H1 (cell line): Measurements from ENCODE around the gene XPO5. TPM values are rescaled to one million over a fixed set of nuclear protein-coding genes. Genes with fewer than 3 reads are reported as not detected.

Experiments used
- CTCF ChIA-PET: fragments of 300-600 bp; sonication (Branson Sonifier 250); formaldehyde crosslinking; loops from one replicate; lab custom pipeline; 2021; ENCODE audit not compliant: partially characterized antibody; lab: Charles Lee
- POLR2A ChIA-PET: fragments of 300-600 bp; sonication (Branson Sonifier 250); formaldehyde crosslinking; loops from one replicate; lab custom pipeline; 2021; ENCODE audit warnings: inconsistent platforms; ENCODE audit not compliant: partially characterized antibody; lab: Charles Lee
- DNase-seq, 2 experiments: peaks; one replicate each; pipeline versions ENCODE4 v3.0.0 to v3.0.0-alpha.2; 2010 to 2022; ENCODE audit warnings: low spot score in 2 of 2, low read depth in 1 of 2, mixed read lengths in 1 of 2
- FAIRE-seq: peaks from 2 replicates; lab custom pipeline; 2011; peaks lifted over from hg19 to GRCh38; lab: Jason Lieb, UNC
- H2AFZ ChIP-seq: 2 replicates; pipeline ENCODE4 v1.8.1; 2012; ENCODE audit warnings: low read length, inconsistent platforms
- H2AK5ac ChIP-seq: 2 replicates; pipeline ENCODE4 v1.6.1; 2013; ENCODE audit warnings: low read depth, low read length
- H2BK120ac ChIP-seq: replicated peaks from 2 replicates; pipeline ENCODE3; 2013; ENCODE audit warnings: low read depth, low read length, inconsistent platforms
- H2BK12ac ChIP-seq: 2 replicates; pipeline ENCODE4 v1.6.1; 2013; ENCODE audit warnings: low read depth, low read length
- H2BK15ac ChIP-seq: 2 replicates; pipeline ENCODE4 v1.6.1; 2013; ENCODE audit warnings: low read length
- H2BK20ac ChIP-seq: 2 replicates; pipeline ENCODE4 v1.6.1; 2013; ENCODE audit warnings: low read length
- H2BK5ac ChIP-seq: 2 replicates; pipeline ENCODE4 v1.6.1; 2013; ENCODE audit warnings: low read depth, low read length
- H3K14ac ChIP-seq: 2 replicates; pipeline ENCODE4 v1.6.1; 2013; ENCODE audit warnings: inconsistent platforms; ENCODE audit not compliant: insufficient read length
- H3K18ac ChIP-seq: 2 replicates; pipeline ENCODE4 v1.6.1; 2013; ENCODE audit warnings: low read length; ENCODE audit errors: extremely low read depth
- H3K23ac ChIP-seq: 2 replicates; pipeline ENCODE4 v1.6.1; 2013; ENCODE audit warnings: inconsistent platforms; ENCODE audit not compliant: insufficient read length
- H3K23me2 ChIP-seq: 2 replicates; pipeline ENCODE4 v1.6.1; 2013; ENCODE audit warnings: low read depth, low read length
- H3K27ac ChIP-seq: 2 replicates; pipeline ENCODE4 v1.6.1; 2011; ENCODE audit warnings: low read depth, low read length, inconsistent platforms
- H3K27me3 ChIP-seq, 4 experiments: replicated peaks in 1 of 4; 1 replicate in 1 of 4; 2 replicates in 3 of 4; pipeline versions ENCODE4 v1.6.1 to v1.8.1; 2011 to 2013; ENCODE audit warnings: low read length in 3 of 4, mild to moderate bottlenecking in 3 of 4, inconsistent platforms in 2 of 4, mixed read lengths in 2 of 4, moderate library complexity in 1 of 4; ENCODE audit not compliant: control insufficient read depth in 3 of 4, insufficient read depth in 3 of 4; ENCODE audit errors: extremely low read depth in 1 of 4
- H3K36me3 ChIP-seq, 4 experiments: 2 replicates each; pipeline versions ENCODE4 v1.6.1 to v1.8.1; 2011 to 2013; ENCODE audit warnings: mild to moderate bottlenecking in 4 of 4, low read length in 3 of 4, moderate library complexity in 2 of 4, control low read depth in 1 of 4, inconsistent platforms in 1 of 4; ENCODE audit not compliant: insufficient read depth in 4 of 4, control insufficient read depth in 2 of 4
- H3K4ac ChIP-seq: replicated peaks from 2 replicates; pipeline ENCODE3; 2013; ENCODE audit warnings: low read length, low read depth, mixed read lengths, inconsistent platforms; ENCODE audit not compliant: insufficient read length
- H3K4me1 ChIP-seq, 4 experiments: replicated peaks in 1 of 4; 1 replicate in 1 of 4; 2 replicates in 3 of 4; pipeline versions ENCODE4 v1.6.1 to v1.8.1; 2011 to 2013; ENCODE audit warnings: low read length in 3 of 4, inconsistent platforms in 2 of 4, mixed read lengths in 1 of 4; ENCODE audit not compliant: insufficient read depth in 4 of 4, control insufficient read depth in 3 of 4
- H3K4me2 ChIP-seq, 2 experiments: 2 replicates each; pipeline versions ENCODE4 v1.6.1 to v1.8.1; 2011 to 2013; ENCODE audit warnings: low read depth in 2 of 2, low read length in 2 of 2, control low read depth in 1 of 2, inconsistent platforms in 1 of 2, mild to moderate bottlenecking in 1 of 2; ENCODE audit not compliant: insufficient read depth in 1 of 2
- H3K4me3 ChIP-seq, 4 experiments: fragments of 200-600, 300-600 bp in 1 of 4; sonication (generic), shearing (Covaris generic), sonication (Bioruptor Twin) in 1 of 4; 2 replicates each; pipeline versions ENCODE4 v1.5.1 to v1.8.1; 2011 to 2016; ENCODE audit warnings: low read length in 4 of 4, low read depth in 3 of 4, control low read depth in 2 of 4, inconsistent platforms in 2 of 4, mild to moderate bottlenecking in 2 of 4, mixed read lengths in 1 of 4, moderate library complexity in 1 of 4; ENCODE audit not compliant: insufficient read depth in 2 of 4; ENCODE audit errors: extremely low read depth in 1 of 4
- H3K56ac ChIP-seq: replicated peaks from 2 replicates; pipeline ENCODE3; 2013; ENCODE audit warnings: low read depth, mild to moderate bottlenecking, mixed read lengths, low read length, inconsistent platforms; ENCODE audit not compliant: insufficient read length
- H3K79me1 ChIP-seq: 2 replicates; pipeline ENCODE4 v1.6.1; 2013; ENCODE audit warnings: low read depth, low read length, control low read depth
- H3K79me2 ChIP-seq, 2 experiments: 2 replicates each; pipeline versions ENCODE4 v1.6.1 to v1.8.1; 2012 to 2013; ENCODE audit warnings: low read length in 2 of 2, mild to moderate bottlenecking in 2 of 2, inconsistent platforms in 1 of 2; ENCODE audit not compliant: insufficient read depth in 2 of 2, control insufficient read depth in 1 of 2
- H3K9ac ChIP-seq, 4 experiments: replicated peaks in 1 of 4; 1 replicate in 1 of 4; 2 replicates in 3 of 4; pipeline versions ENCODE4 v1.6.1 to v1.8.1; 2011 to 2013; ENCODE audit warnings: low read depth in 3 of 4, low read length in 3 of 4, control low read depth in 2 of 4, mild to moderate bottlenecking in 2 of 4, moderate library complexity in 2 of 4, inconsistent platforms in 1 of 4; ENCODE audit errors: extremely low read depth in 1 of 4
- H3K9me3 ChIP-seq, 2 experiments: 2 replicates each; pipeline versions ENCODE4 v1.6.1 to v1.8.1; 2012 to 2013; ENCODE audit warnings: mild to moderate bottlenecking in 2 of 2, moderate library complexity in 2 of 2, control low read depth in 1 of 2, inconsistent platforms in 1 of 2, low read depth in 1 of 2, low read length in 1 of 2, mixed read lengths in 1 of 2; ENCODE audit not compliant: insufficient read depth in 2 of 2
- H4K20me1 ChIP-seq, 2 experiments: replicated peaks in 1 of 2; 2 replicates each; pipeline versions ENCODE3 to v1.8.1; 2011 to 2013; ENCODE audit warnings: inconsistent platforms in 2 of 2, low read length in 2 of 2, mild to moderate bottlenecking in 1 of 2; ENCODE audit not compliant: insufficient read depth in 2 of 2, control insufficient read depth in 1 of 2
- H4K5ac ChIP-seq: 2 replicates; pipeline ENCODE4 v1.6.1; 2013; ENCODE audit warnings: low read length, low read depth, mixed read lengths, inconsistent platforms; ENCODE audit not compliant: insufficient read length
- H4K8ac ChIP-seq: 2 replicates; pipeline ENCODE4 v1.8.0; 2013; ENCODE audit warnings: mild to moderate bottlenecking, moderate library complexity, low read length, inconsistent platforms; ENCODE audit not compliant: insufficient read depth; ENCODE audit errors: extremely low read depth
- H4K91ac ChIP-seq: replicated peaks from 2 replicates; pipeline ENCODE3; 2013; ENCODE audit warnings: low read length, mixed read lengths, inconsistent platforms; ENCODE audit not compliant: insufficient read length
- ASH2L ChIP-seq: fragments of 200-600, 300-600 bp; sonication (generic); IDR thresholded peaks from one replicate; pipeline ENCODE4 v1.7.1; 2017; ENCODE audit warnings: low read length
- CBX5 ChIP-seq: fragments of 300-800, 300-1000 bp; sonication (generic); IDR thresholded peaks from 2 replicates; pipeline ENCODE4 v1.7.1; 2016; ENCODE audit warnings: antibody characterized with exemption, low read length, low read depth
- CEBPB ChIP-seq: IDR thresholded peaks from 2 replicates; pipeline ENCODE4 v1.6.1; 2012; ENCODE audit warnings: low read depth, low read length
- FOSL1 ChIP-seq: IDR thresholded peaks from 2 replicates; pipeline ENCODE4 v1.6.1; 2011; ENCODE audit warnings: mild to moderate bottlenecking, low read depth, low read length, moderate library complexity; ENCODE audit not compliant: insufficient read depth
- KDM1A ChIP-seq: fragments of 200-600, 300-600 bp; sonication (generic); IDR thresholded peaks from 2 replicates; pipeline ENCODE4 v1.7.1; 2016; ENCODE audit warnings: mild to moderate bottlenecking, low read length, borderline replicate concordance
- MAFK ChIP-seq: IDR thresholded peaks from 2 replicates; pipeline ENCODE4 v1.6.1; 2012; ENCODE audit warnings: low read depth, mild to moderate bottlenecking, improper control_type of control experiment, low read length
- RXRA ChIP-seq: IDR thresholded peaks from 2 replicates; pipeline ENCODE4 v1.6.1; 2011; ENCODE audit warnings: low read depth, mild to moderate bottlenecking, low read length, moderate library complexity; ENCODE audit not compliant: insufficient read depth
- SIN3A ChIP-seq, 2 experiments: IDR thresholded peaks in 1 of 2; conservative IDR thresholded peaks in 1 of 2; 2 replicates each; pipeline ENCODE4 v1.6.1; 2011 to 2012; ENCODE audit warnings: low read length in 2 of 2, improper control_type of control experiment in 1 of 2, low read depth in 1 of 2, mild to moderate bottlenecking in 1 of 2
- TEAD4 ChIP-seq: IDR thresholded peaks from 2 replicates; pipeline ENCODE4 v1.6.1; 2012; ENCODE audit warnings: low read depth, low read length, inconsistent platforms, mixed read lengths
- WGBS, 2 experiments: shearing (Covaris generic) in 1 of 2; methylation state at CpG; one replicate each; pipeline versions ENCODE4 v1.1.6 to v1.1.7; 2013 to 2015; ENCODE audit warnings: low lambda C conversion rate in 2 of 2, mixed read lengths in 2 of 2, inconsistent platforms in 1 of 2, low coverage in 1 of 2, missing lambda C conversion rate in 1 of 2; ENCODE audit not compliant: insufficient replicate concordance in 2 of 2, insufficient coverage in 1 of 2, insufficient read length in 1 of 2; ENCODE audit errors: extremely low coverage in 1 of 2, missing lambda C conversion rate in 1 of 2; 5-methylcytosine and 5-hydroxymethylcytosine counted together
- polyA plus RNA-seq, 7 experiments: library from polyadenylated mRNA; depleted of rRNA in 3 of 7; stranded (reverse) in 5 of 7; unstranded in 2 of 7; fragments of >200 nt in 5 of 7; fragments of 200-250 nt in 2 of 7; gene quantifications; 1 replicate in 5 of 7; 2 replicates in 1 of 7; 4 replicates in 1 of 7; pipeline versions ENCODE4 v1.2.1 to v1.2.3, GENCODE V29; 2011 to 2013; ENCODE audit warnings: missing spikeins in 2 of 7, mixed read lengths in 2 of 7
- total RNA-seq: library from RNA; stranded (reverse); fragmentation: NEBNext Ultra II Directional; extraction: Animal tissue kit (Norgen Biotek cat#: 25700); gene quantifications from 2 replicates; pipeline ENCODE4 v1.2.1, GENCODE V29; 2021

The XPO5 gene
- total and polyA plus RNA-seq, 2 of the 8 experiments (the other 6 are each of a cell fraction or from before 2014, with no cell fraction given), result 80.6 to 95.7 TPM

DNA sequence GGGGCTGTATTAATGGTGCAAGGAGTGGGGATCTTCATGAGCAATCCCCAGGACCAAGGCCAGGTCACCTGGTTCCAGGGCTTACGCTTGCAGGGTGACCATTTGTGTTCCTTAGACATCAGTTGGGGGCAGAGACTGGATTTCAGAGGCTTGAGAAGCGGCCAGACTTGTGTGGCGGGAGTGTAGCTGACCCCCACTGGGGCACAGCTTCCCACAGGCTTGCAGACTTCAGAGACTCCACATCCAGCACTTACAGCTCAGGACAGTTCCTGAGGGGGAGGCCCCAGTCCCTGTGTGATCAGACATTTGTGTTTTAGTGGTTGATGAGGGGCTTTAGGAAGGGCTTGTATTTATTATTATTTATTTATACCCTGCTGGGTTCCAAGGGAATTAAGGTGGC, 83.2 kb downstream of the XPO5 start:
- Histone ChIP-seq H3K36me3 (no peaks in the 10 kb centered on the region), H3K23ac (no peak overlapping the region), H2BK5ac (no peak overlapping the region), H4K8ac (no peak overlapping the region), H3K14ac (no peak overlapping the region), H3K18ac (no peak overlapping the region)
- TF ChIP-seq KDM1A, result no peak
- no peak for TF ChIP-seq FOSL1
- TF ChIP-seq CBX5, result no peak
- TF ChIP-seq MAFK, result no peak
- no peak for TF ChIP-seq TEAD4
- no peak for TF ChIP-seq RXRA
- TF ChIP-seq SIN3A (conservative IDR thresholded peaks at IDR 0.05 in 1 of 2, IDR thresholded peaks at IDR 0.05 in 1 of 2; ENCODE audit: low read depth in 1 of 2, low read length in 2 of 2), result no peak
- no peak for TF ChIP-seq CEBPB
- no peak for TF ChIP-seq ASH2L
- TF ChIP-seq, all 59 proteins: peak for 0
- Histone ChIP-seq H3K4me3 (no peak overlapping the region), H2BK12ac (no peak overlapping the region), H3K9ac (no peak overlapping the region; a peak in 1 of 7 replicates), H2BK15ac (no peak overlapping the region), H2BK20ac (no peak overlapping the region), H3K4ac (no peak overlapping the region), H2AK5ac (no peak overlapping the region), H2AFZ (no peak overlapping the region), H3K23me2 (no peaks in the 10 kb centered on the region), H3K27me3 (no peaks in the 10 kb centered on the region), H4K20me1 (peaks cover 20 to 42% of the 10 kb centered on the region in 2 experiments), H3K4me2 (no peak overlapping the region), H4K5ac (no peak overlapping the region), H4K91ac (no peak overlapping the region), H3K79me1 (peaks cover 31% of the 10 kb centered on the region), H3K9me3 (no peaks in the 10 kb centered on the region), H3K27ac (no peak overlapping the region), H3K4me1 (peaks cover 7 to 19% (median 15%) of the 10 kb centered on the region in 4 experiments), H3K56ac (no peak overlapping the region), H3K79me2 (peaks cover 4 to 54% of the 10 kb centered on the region in 2 experiments; a peak in 3 of 4 replicates), H2BK120ac (no peak overlapping the region)
- CTCF ChIA-PET, result interaction anchor here (0.8 to 32.9 kb wide), 6 partner anchors 8 to 236 kb away, joined by 3 to 536 read pairs (median 250); partner anchors contain the start of genes ABCC10, DLK2, LRRC73 and TJAP1
- no peak for FAIRE-seq
- POLR2A ChIA-PET, result interaction anchor here (1.2 to 5.6 kb wide), 7 partner anchors 10 to 36 kb away, joined by 3 to 27 read pairs (median 5); partner anchors contain the start of genes LRRC73, POLR1C, TJAP1 and YIPF3
- DNase-seq, result no peak
- WGBS, 2 experiments, result 61% methylated on average over 3 of the region's 3 CpGs; no CpG with 5 or more reads in 1 of the 2 experiments
